Gastrocnemius medialis (tissue), 4 donors: ENCODE data around the gene PRKCA.

ENCODE experiments used
- POLR2A ChIP-seq, 2 donors: fragments of 450-650 bp; IDR thresholded peaks; one replicate each; pipeline ENCODE4 v1.6.1; 2017; ENCODE audit warnings: antibody characterized with exemption in 2 of 2, mild to moderate bottlenecking in 2 of 2, moderate library complexity in 2 of 2
- TF ChIP-seq, protein P1 (sequence below), 5 experiments: fragments of 450-650 bp in 3 of 5; fragments of 200-600 bp in 2 of 5; sonication (generic) in 2 of 5; IDR thresholded peaks in 4 of 5; conservative IDR thresholded peaks in 1 of 5; 1 replicate in 4 of 5; 2 replicates in 1 of 5; pipeline ENCODE4 v1.5.1; 2016 to 2019; ENCODE audit warnings: antibody characterized with exemption in 5 of 5, mild to moderate bottlenecking in 3 of 5, moderate library complexity in 3 of 5

DNA sequence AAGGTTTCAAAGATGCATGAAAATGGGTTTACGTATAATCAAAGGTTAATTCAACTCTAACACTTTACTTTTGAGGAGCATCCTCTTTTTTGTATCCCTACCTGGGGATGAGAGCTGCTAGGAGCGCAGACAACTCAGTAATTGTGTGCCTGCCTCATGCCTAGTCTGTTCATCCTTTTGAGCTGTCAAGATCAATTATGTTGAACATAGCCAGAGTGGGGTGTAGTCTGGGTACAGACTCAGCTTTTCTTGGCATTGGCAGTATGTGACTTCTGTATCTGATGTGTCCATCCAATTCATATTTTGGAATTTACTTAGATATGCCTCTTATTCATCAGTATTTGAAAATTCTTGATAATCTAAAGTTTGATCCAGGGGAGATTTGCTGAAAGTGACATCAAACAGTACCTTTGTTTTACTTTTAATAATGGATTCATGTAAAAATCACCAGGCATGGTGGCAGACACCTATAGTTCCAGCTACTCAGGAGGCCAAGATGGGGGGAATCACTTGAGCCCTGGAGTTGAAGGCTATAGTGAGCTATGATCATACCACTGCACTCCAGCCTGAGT is 24.1 kb downstream of the PRKCA start:
- TF ChIP-seq, protein P1, sequence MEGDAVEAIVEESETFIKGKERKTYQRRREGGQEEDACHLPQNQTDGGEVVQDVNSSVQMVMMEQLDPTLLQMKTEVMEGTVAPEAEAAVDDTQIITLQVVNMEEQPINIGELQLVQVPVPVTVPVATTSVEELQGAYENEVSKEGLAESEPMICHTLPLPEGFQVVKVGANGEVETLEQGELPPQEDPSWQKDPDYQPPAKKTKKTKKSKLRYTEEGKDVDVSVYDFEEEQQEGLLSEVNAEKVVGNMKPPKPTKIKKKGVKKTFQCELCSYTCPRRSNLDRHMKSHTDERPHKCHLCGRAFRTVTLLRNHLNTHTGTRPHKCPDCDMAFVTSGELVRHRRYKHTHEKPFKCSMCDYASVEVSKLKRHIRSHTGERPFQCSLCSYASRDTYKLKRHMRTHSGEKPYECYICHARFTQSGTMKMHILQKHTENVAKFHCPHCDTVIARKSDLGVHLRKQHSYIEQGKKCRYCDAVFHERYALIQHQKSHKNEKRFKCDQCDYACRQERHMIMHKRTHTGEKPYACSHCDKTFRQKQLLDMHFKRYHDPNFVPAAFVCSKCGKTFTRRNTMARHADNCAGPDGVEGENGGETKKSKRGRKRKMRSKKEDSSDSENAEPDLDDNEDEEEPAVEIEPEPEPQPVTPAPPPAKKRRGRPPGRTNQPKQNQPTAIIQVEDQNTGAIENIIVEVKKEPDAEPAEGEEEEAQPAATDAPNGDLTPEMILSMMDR (IDR thresholded peaks at IDR 0.05 in 4 of 5, conservative IDR thresholded peaks at IDR 0.05 in 1 of 5), result no peak
- no peak for TF ChIP-seq POLR2A (IDR thresholded peaks at IDR 0.05)
